GM12878 (cell line): ENCODE results near the gene PLA2G4A.

Experiments used
- BCLAF1 ChIP-seq: fragments of 450-650 bp; IDR thresholded peaks from 2 replicates; pipeline ENCODE4 v1.6.1; 2017; ENCODE audit warnings: antibody characterized with exemption, mild to moderate bottlenecking, moderate library complexity
- CBX5 ChIP-seq: sonication (generic); IDR thresholded peaks from 2 replicates; pipeline ENCODE4 v1.6.1; 2016; ENCODE audit warnings: low read depth, moderate library complexity, mild to moderate bottlenecking, inconsistent platforms
- CEBPB ChIP-seq, 2 experiments: fragments of 150-350 bp in 1 of 2; IDR thresholded peaks; 2 replicates each; pipeline ENCODE4 v1.6.1; 2012 to 2014; ENCODE audit warnings: low read depth in 2 of 2, low read length in 2 of 2, borderline replicate concordance in 1 of 2, inconsistent platforms in 1 of 2
- HCFC1 ChIP-seq: fragments of 150-350 bp; IDR thresholded peaks from 2 replicates; pipeline ENCODE4 v1.6.1; 2014; ENCODE audit warnings: low read length
- HSF1 ChIP-seq: fragments of 150-350 bp; IDR thresholded peaks from 2 replicates; pipeline ENCODE4 v1.6.1; 2014; ENCODE audit warnings: mild to moderate bottlenecking, low read depth, low read length
- POLR2A ChIP-seq: IDR thresholded peaks from 2 replicates; pipeline ENCODE4 v1.6.1; 2011; ENCODE audit warnings: low read depth, mild to moderate bottlenecking, low read length

GRCh38 chr1:186841599-186841998 is 12.8 kb downstream of the PLA2G4A start:
- TF ChIP-seq HCFC1 (no peak), POLR2A (no peak), HSF1 (no peak), BCLAF1 (no peak), CBX5 (no peak), CEBPB (IDR thresholded peaks at IDR 0.05; ENCODE audit: borderline replicate concordance in 1 of 2, low read depth in 2 of 2, low read length in 2 of 2) (no peak)
